DOHH2 (cell line): Measurements from ENCODE around the gene MRPL54.

Source experiments
- H3F3A ChIP-seq: fragments of 200-600 bp; sonication (generic), shearing (Covaris generic); 2 replicates; pipeline ENCODE4 v1.6.0; 2016; ENCODE audit warnings: antibody characterized with exemption, mild to moderate bottlenecking; ENCODE audit not compliant: control insufficient read depth, insufficient read depth
- H3K27ac ChIP-seq: fragments of 200-600 bp; sonication (generic); 2 replicates; pipeline ENCODE4 v1.5.1; 2014; ENCODE audit warnings: low read depth, mild to moderate bottlenecking, low read length, moderate library complexity
- H3K27me3 ChIP-seq: fragments of 200-600 bp; sonication (generic); 2 replicates; pipeline ENCODE4 v1.6.1; 2014; ENCODE audit warnings: mild to moderate bottlenecking, low read length, mixed read lengths; ENCODE audit not compliant: control insufficient read depth
- H3K36me3 ChIP-seq: fragments of 200-600 bp; sonication (generic); 2 replicates; pipeline ENCODE4 v1.6.1; 2014; ENCODE audit warnings: mild to moderate bottlenecking, low read length, moderate library complexity, mixed read lengths; ENCODE audit not compliant: control insufficient read depth
- H3K4me1 ChIP-seq: fragments of 200-600 bp; sonication (generic); 2 replicates; pipeline ENCODE4 v1.6.1; 2014; ENCODE audit warnings: mild to moderate bottlenecking, low read length, mixed read lengths; ENCODE audit not compliant: control insufficient read depth
- H3K4me2 ChIP-seq: fragments of 200-600 bp; sonication (generic); 2 replicates; pipeline ENCODE4 v1.6.0; 2014; ENCODE audit warnings: mild to moderate bottlenecking, low read length, moderate library complexity
- H3K4me3 ChIP-seq: fragments of 200-600 bp; sonication (generic); 2 replicates; pipeline ENCODE4 v1.5.1; 2014; ENCODE audit warnings: mild to moderate bottlenecking, low read length, mixed read lengths
- H3K79me2 ChIP-seq: fragments of 200-600 bp; sonication (generic); 2 replicates; pipeline ENCODE4 v1.6.1; 2014; ENCODE audit warnings: mild to moderate bottlenecking, low read length, mixed read lengths; ENCODE audit not compliant: control insufficient read depth
- H3K9me2 ChIP-seq: fragments of 200-600 bp; sonication (generic); replicated peaks from 2 replicates; pipeline ENCODE4 v1.6.1; 2014; ENCODE audit warnings: mild to moderate bottlenecking, low read length, mixed read lengths; ENCODE audit not compliant: control insufficient read depth
- H3K9me3 ChIP-seq: fragments of 200-600 bp; sonication (generic); 2 replicates; pipeline ENCODE4 v1.6.1; 2014; ENCODE audit warnings: antibody characterized with exemption, low read length, mixed read lengths; ENCODE audit not compliant: control insufficient read depth, insufficient read depth
- H4K20me1 ChIP-seq: fragments of 200-600 bp; sonication (generic); 2 replicates; pipeline ENCODE4 v1.6.0; 2014; ENCODE audit warnings: low read depth, mild to moderate bottlenecking, antibody characterized with exemption, low read length, moderate library complexity; ENCODE audit not compliant: control insufficient read depth, insufficient read depth
- CTCF ChIP-seq: fragments of 200-600 bp; sonication (generic); IDR thresholded peaks from one replicate; pipeline ENCODE4 v1.5.1; 2014; ENCODE audit warnings: antibody characterized with exemption, mild to moderate bottlenecking, low read depth, low read length; ENCODE audit not compliant: poor library complexity, severe bottlenecking
- EZH2phosphoT487 ChIP-seq: fragments of 200-600 bp; sonication (generic); IDR thresholded peaks from 2 replicates; pipeline ENCODE4 v1.6.1; 2017; ENCODE audit warnings: borderline replicate concordance, mild to moderate bottlenecking, antibody characterized with exemption, low read length, moderate library complexity, mixed read lengths

MRPL54 gene

DNA sequence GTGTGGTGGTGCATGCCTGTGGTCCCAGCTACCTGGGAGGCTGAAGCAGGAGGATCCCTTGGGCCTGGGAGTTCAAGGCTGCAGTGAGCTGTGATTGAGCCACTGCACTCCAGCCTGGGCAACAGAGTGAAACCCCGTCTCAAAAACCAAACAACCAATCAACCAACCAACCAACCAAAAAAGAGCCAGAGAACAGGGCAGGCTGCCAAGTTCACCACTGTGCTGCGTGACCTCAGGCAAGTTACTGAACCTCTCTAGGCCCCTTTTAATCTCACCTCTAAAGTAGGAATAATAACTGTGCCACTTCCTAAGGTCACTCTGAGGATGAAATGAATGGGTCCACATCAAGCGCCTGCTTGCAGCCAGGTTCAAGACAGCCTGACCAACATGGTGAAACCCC is 37.4 kb upstream of the MRPL54 start:
- no peak overlapping the region for H3K4me3 ChIP-seq
- no peak for TF ChIP-seq CTCF
- no peak for TF ChIP-seq EZH2phosphoT487
- H3K9me2 ChIP-seq: no peaks in the 10 kb centered on the region
- H3F3A ChIP-seq: no peaks in the 10 kb centered on the region
- no peak overlapping the region for H3K27ac ChIP-seq
- peaks cover 3% of the 10 kb centered on the region for H3K4me1 ChIP-seq
- peaks cover 15% of the 10 kb centered on the region for H3K27me3 ChIP-seq
- no peaks in the 10 kb centered on the region for H3K9me3 ChIP-seq
- no peak overlapping the region for H3K4me2 ChIP-seq
- no peaks in the 10 kb centered on the region for H3K79me2 ChIP-seq
- H3K36me3 ChIP-seq: no peaks in the 10 kb centered on the region
- H4K20me1 ChIP-seq: no peaks in the 10 kb centered on the region

DNA sequence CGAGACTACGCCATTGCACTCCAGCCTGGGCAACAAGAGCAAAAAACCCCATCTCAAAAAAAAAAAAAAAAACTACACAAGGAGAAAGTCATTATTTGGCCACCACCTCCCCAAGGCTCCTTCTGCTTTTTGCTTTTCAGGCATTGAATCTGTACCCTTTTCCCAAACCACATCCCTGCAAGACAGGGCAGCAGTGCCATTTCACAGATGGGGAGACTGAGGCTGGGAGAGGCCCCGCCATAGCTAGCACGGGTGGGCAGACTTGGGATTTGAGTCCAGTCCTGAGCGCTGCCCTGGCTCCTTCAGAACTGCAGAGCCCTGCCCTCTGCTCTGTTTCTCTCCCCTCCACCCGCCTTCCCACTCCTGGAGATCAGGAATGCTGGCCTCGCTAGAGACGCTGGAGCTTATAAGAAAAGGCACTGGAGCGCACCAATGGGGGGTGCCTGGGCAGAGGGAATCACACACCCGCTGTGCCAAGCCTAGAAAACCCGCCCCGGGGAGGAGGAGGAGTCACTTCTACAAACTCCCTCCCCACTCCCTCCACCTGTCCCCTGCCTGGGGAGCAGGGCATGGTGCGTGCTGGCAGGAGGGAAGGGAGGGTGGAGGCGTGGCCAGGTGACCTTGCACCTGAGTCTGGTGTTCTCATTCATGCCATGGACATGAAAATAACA is 36.7 kb upstream of the MRPL54 start:
- no peak for TF ChIP-seq EZH2phosphoT487
- no peak for TF ChIP-seq CTCF
- Histone ChIP-seq H3K9me2 (no peaks in the 10 kb centered on the region), H3K4me3 (no peak overlapping the region), H3K4me2 (no peak overlapping the region), H3F3A (no peaks in the 10 kb centered on the region), H3K27me3 (peaks cover 15% of the 10 kb centered on the region), H3K9me3 (no peaks in the 10 kb centered on the region), H3K27ac (no peak overlapping the region), H3K36me3 (no peaks in the 10 kb centered on the region), H3K4me1 (peaks cover 3% of the 10 kb centered on the region), H3K79me2 (no peaks in the 10 kb centered on the region), H4K20me1 (no peaks in the 10 kb centered on the region)

GRCh38 chr19:3730457-3730958 is 32.0 kb upstream of the MRPL54 start:
- TF ChIP-seq CTCF (no peak), EZH2phosphoT487 (no peak)
- Histone ChIP-seq H3K79me2 (no peaks in the 10 kb centered on the region), H3F3A (no peaks in the 10 kb centered on the region), H3K9me3 (no peaks in the 10 kb centered on the region), H3K4me3 (no peak overlapping the region), H3K9me2 (no peaks in the 10 kb centered on the region), H4K20me1 (no peaks in the 10 kb centered on the region), H3K36me3 (no peaks in the 10 kb centered on the region), H3K27me3 (no peaks in the 10 kb centered on the region), H3K4me2 (no peak overlapping the region), H3K27ac (no peak overlapping the region), H3K4me1 (no peaks in the 10 kb centered on the region)
